Liver (tissue), 9 donors: ENCODE data around the gene BEAN1. TPM values are rescaled to one million over a fixed set of nuclear protein-coding genes. Genes with fewer than 3 reads are reported as not detected.

Experiments used
- DNase-seq: peaks from one replicate; pipeline ENCODE4 v3.0.0-alpha.2; 2017; ENCODE audit warnings: low spot score
- H3K27ac ChIP-seq, 2 donors: one replicate each; pipeline ENCODE4 v1.7.0; 2013; ENCODE audit warnings: inconsistent platforms in 2 of 2, low read length in 2 of 2, control low read depth in 1 of 2, low read depth in 1 of 2, mild to moderate bottlenecking in 1 of 2
- H3K27me3 ChIP-seq, 4 donors: one replicate each; pipeline versions ENCODE4 v1.6.1 to v1.7.0; 2013; ENCODE audit warnings: low read length in 3 of 4, inconsistent platforms in 1 of 4, mild to moderate bottlenecking in 1 of 4, moderate library complexity in 1 of 4; ENCODE audit not compliant: control insufficient read depth in 4 of 4, insufficient read depth in 4 of 4
- H3K36me3 ChIP-seq, 4 donors: one replicate each; pipeline versions ENCODE4 v1.6.1 to v1.7.0; 2013; ENCODE audit warnings: low read length in 3 of 4, mild to moderate bottlenecking in 3 of 4, low read depth in 1 of 4, moderate library complexity in 1 of 4; ENCODE audit not compliant: control insufficient read depth in 4 of 4, insufficient read depth in 3 of 4
- H3K4me1 ChIP-seq, 4 donors: one replicate each; pipeline versions ENCODE4 v1.6.1 to v1.7.0; 2013; ENCODE audit warnings: low read length in 3 of 4, mild to moderate bottlenecking in 3 of 4, moderate library complexity in 1 of 4; ENCODE audit not compliant: control insufficient read depth in 4 of 4, insufficient read depth in 4 of 4
- H3K4me3 ChIP-seq, 3 donors: one replicate each; pipeline versions ENCODE4 v1.6.1 to v1.7.0; 2013; ENCODE audit warnings: low read length in 3 of 3, control low read depth in 1 of 3, low read depth in 1 of 3, mild to moderate bottlenecking in 1 of 3
- H3K9ac ChIP-seq, 2 donors: one replicate each; pipeline ENCODE4 v1.7.0; 2013; ENCODE audit warnings: low read length in 2 of 2, mild to moderate bottlenecking in 2 of 2, moderate library complexity in 2 of 2, control low read depth in 1 of 2, low read depth in 1 of 2
- H3K9me3 ChIP-seq, 4 donors: one replicate each; pipeline versions ENCODE4 v1.6.1 to v1.7.0; 2013; ENCODE audit warnings: low read length in 3 of 4; ENCODE audit not compliant: control insufficient read depth in 4 of 4
- ATF3 ChIP-seq: IDR thresholded peaks from 2 replicates; pipeline ENCODE4 v1.6.1; 2016; ENCODE audit warnings: antibody characterized with exemption
- CTCF ChIP-seq: fragments of 150-350 bp; IDR thresholded peaks from 2 replicates; pipeline ENCODE4 v1.5.1; 2017; ENCODE audit warnings: improper control_type of control experiment, low read depth, low read length; ENCODE audit not compliant: missing input control
- EGR1 ChIP-seq, 2 donors: IDR thresholded peaks; 2 replicates each; pipeline ENCODE4 v1.6.1; 2016 to 2018; ENCODE audit warnings: antibody characterized with exemption in 2 of 2, low read depth in 2 of 2
- FOXA1 ChIP-seq: IDR thresholded peaks from 2 replicates; pipeline ENCODE4 v1.6.1; 2016; ENCODE audit warnings: antibody characterized with exemption
- FOXA2 ChIP-seq: IDR thresholded peaks from 2 replicates; pipeline ENCODE4 v1.6.1; 2016; ENCODE audit warnings: antibody characterized with exemption
- GABPA ChIP-seq, 2 donors: IDR thresholded peaks in 1 of 2; conservative IDR thresholded peaks in 1 of 2; 2 replicates each; pipeline ENCODE4 v1.6.1; 2016; ENCODE audit warnings: antibody characterized with exemption in 2 of 2, mild to moderate bottlenecking in 1 of 2, moderate library complexity in 1 of 2
- HNF4A ChIP-seq, 2 donors: conservative IDR thresholded peaks; 2 replicates each; pipeline ENCODE4 v1.6.1; 2016; ENCODE audit warnings: antibody characterized with exemption in 2 of 2, mild to moderate bottlenecking in 2 of 2
- JUND ChIP-seq, 2 donors: IDR thresholded peaks; 2 replicates each; pipeline ENCODE4 v1.6.1; 2016; ENCODE audit warnings: antibody characterized with exemption in 2 of 2
- MAX ChIP-seq: IDR thresholded peaks from 2 replicates; pipeline ENCODE4 v1.6.1; 2016; ENCODE audit warnings: antibody characterized with exemption
- NR2F2 ChIP-seq: IDR thresholded peaks from 2 replicates; pipeline ENCODE4 v1.6.1; 2016; ENCODE audit warnings: antibody characterized with exemption
- REST ChIP-seq: IDR thresholded peaks from 2 replicates; pipeline ENCODE4 v1.6.1; 2016; ENCODE audit warnings: antibody characterized with exemption, mild to moderate bottlenecking
- RXRA ChIP-seq, 2 donors: IDR thresholded peaks; 2 replicates each; pipeline ENCODE4 v1.6.1; 2017 to 2018; ENCODE audit warnings: antibody characterized with exemption in 2 of 2, mild to moderate bottlenecking in 1 of 2
- SP1 ChIP-seq: IDR thresholded peaks from 2 replicates; pipeline ENCODE4 v1.6.1; 2018; ENCODE audit warnings: antibody characterized with exemption, mild to moderate bottlenecking
- TAF1 ChIP-seq: conservative IDR thresholded peaks from 2 replicates; pipeline ENCODE4 v1.6.1; 2016; ENCODE audit warnings: antibody characterized with exemption, mild to moderate bottlenecking
- YY1 ChIP-seq: IDR thresholded peaks from 2 replicates; pipeline ENCODE4 v1.6.1; 2016; ENCODE audit warnings: antibody characterized with exemption, mild to moderate bottlenecking
- WGBS: extraction: QIAGEN DNeasy Blood & Tissue Kit; methylation state at CpG from one replicate; pipeline ENCODE4 v1.1.7; 2013; 5-methylcytosine and 5-hydroxymethylcytosine counted together
- polyA plus RNA-seq, 2 donors: library from polyadenylated mRNA; stranded (reverse) in 1 of 2; unstranded in 1 of 2; fragments of 200-250 nt in 1 of 2; fragments of >200 nt in 1 of 2; fragmentation: Nextera tagmentation in 1 of 2; extraction: Ambion mirVana in 1 of 2; gene quantifications; one replicate each; pipeline versions ENCODE4 v1.2.1 to v1.2.3, GENCODE V29; 2013 to 2015
- total RNA-seq, 2 donors: library from RNA; depleted of rRNA; stranded (reverse); fragments of >200 nt; gene quantifications; one replicate each; pipeline ENCODE4 v1.2.3, GENCODE V29; 2014
- donor health status: healthy.
- donor health status: healthy.
- donor health status: healthy.
- donor health status: healthy.
- donor health status: healthy.

The BEAN1 gene
- total and polyA plus RNA-seq, 4 donors, result 0.22 to 0.99 (median 0.25) TPM; not detected in 1

GRCh38 chr16:66403531-66404145, 23.5 kb upstream of the BEAN1 start:
- H3K27me3 ChIP-seq, result peaks cover 0 to 4% (median 0%) of the 10 kb centered on the region in 4 donors
- DNase-seq, result no peak
- 79% methylated on average over 5 of the region's 5 CpGs for WGBS

GRCh38 chr16:66405057-66405783, 21.9 kb upstream of the BEAN1 start:
- no peak for DNase-seq
- 79% methylated on average over 2 of the region's 2 CpGs for WGBS
- peaks cover 0 to 8% (median 7%) of the 10 kb centered on the region in 4 donors for H3K4me1 ChIP-seq

More at GRCh38 chr16:66403531-66404145, 23.5 kb upstream of the BEAN1 start:
- Histone ChIP-seq H3K9ac (no peak overlapping the region), H3K36me3 (peaks cover 0 to 2% (median 0%) of the 10 kb centered on the region in 4 donors), H3K9me3 (no peaks in the 10 kb centered on the region), H3K4me1 (peaks cover 0 to 8% (median 7%) of the 10 kb centered on the region in 4 donors), H3K4me3 (no peak overlapping the region), H3K27ac (no peak overlapping the region)
- no peak for TF ChIP-seq ATF3
- no peak for TF ChIP-seq CTCF
- TF ChIP-seq TAF1, result no peak
- TF ChIP-seq SP1, result no peak
- no peak for TF ChIP-seq RXRA (IDR thresholded peaks at IDR 0.05)

More at GRCh38 chr16:66405057-66405783, 21.9 kb upstream of the BEAN1 start:
- H3K9ac ChIP-seq, result no peak overlapping the region
- no peak overlapping the region for H3K4me3 ChIP-seq
- peaks cover 0 to 2% (median 0%) of the 10 kb centered on the region in 4 donors for H3K36me3 ChIP-seq
- TF ChIP-seq NR2F2 (no peak), RXRA (IDR thresholded peaks at IDR 0.05) (no peak), JUND (IDR thresholded peaks at IDR 0.05) (no peak), CTCF (no peak), GABPA (IDR thresholded peaks at IDR 0.05 in 1 of 2, conservative IDR thresholded peaks at IDR 0.05 in 1 of 2) (no peak), FOXA2 (no peak), HNF4A (conservative IDR thresholded peaks at IDR 0.05) (no peak), FOXA1 (no peak), YY1 (no peak), EGR1 (IDR thresholded peaks at IDR 0.05; ENCODE audit: low read depth in 2 of 2) (no peak), REST (no peak), MAX (no peak)
- peaks cover 0 to 4% (median 0%) of the 10 kb centered on the region in 4 donors for H3K27me3 ChIP-seq
- no peak overlapping the region for H3K27ac ChIP-seq
- no peaks in the 10 kb centered on the region for H3K9me3 ChIP-seq
